ENCODE results near the gene CHRNB4. TPM values are rescaled to one million over a fixed set of nuclear protein-coding genes. Genes with fewer than 3 reads are reported as not detected.
"Not testable (repeated sequence)": the region's sequence is repeated elsewhere in the genome, so short reads cannot be mapped to it uniquely, and the experiment has no call there.

Gene CHRNB4
- total RNA-seq, 2 donors from 2014 or later: 0.22 to 0.70 TPM

DNA sequence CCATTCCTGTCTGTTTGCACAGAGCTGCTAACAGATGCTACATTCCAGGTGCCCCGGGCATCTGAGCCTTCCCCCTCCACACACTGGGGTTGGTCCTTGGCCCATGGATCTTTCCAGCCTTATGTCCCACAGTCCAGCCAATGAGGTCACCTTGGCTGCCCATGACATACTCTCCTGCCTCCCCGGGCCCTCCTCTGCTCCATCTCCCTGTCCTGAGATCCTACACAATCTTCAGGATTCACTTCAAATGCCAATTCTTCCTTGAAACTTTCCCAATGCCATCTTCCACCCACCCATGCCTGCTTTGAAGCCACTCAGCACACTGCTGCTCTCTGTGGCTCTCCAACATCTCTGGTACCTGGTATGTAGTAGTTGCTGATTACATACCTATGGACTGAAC is 24.5 kb downstream of the CHRNB4 start:
- Mint-ChIP-seq H3K36me3 (ENCODE audit: low read depth) (no peaks in the 10 kb centered on the region), H3K4me3 (no peak overlapping the region), H3K27ac (no peak overlapping the region), H3K4me1 (no peaks in the 10 kb centered on the region), H3K9me3 (peaks cover 3% of the 10 kb centered on the region), H3K27me3 (ENCODE audit: insufficient read depth) (peaks cover 25% of the 10 kb centered on the region)
- H3K36me3 ChIP-seq (ENCODE audit: control insufficient read depth, insufficient read depth, low read length): no peaks in the 10 kb centered on the region
- H3K4me1 ChIP-seq (ENCODE audit: control insufficient read depth, insufficient read depth, low read length): no peaks in the 10 kb centered on the region
- H3K4me3 ChIP-seq (ENCODE audit: low read length): no peak overlapping the region
- 63 to 93% methylated on average over 1 to 2 of the region's 2 CpGs for WGBS, 2 experiments (ENCODE audit: insufficient coverage in 1 of 2, insufficient read length in 1 of 2)
- no peaks in the 10 kb centered on the region for H3K9me3 ChIP-seq (ENCODE audit: control insufficient read depth, low read length)
- H3K27me3 ChIP-seq (ENCODE audit: control insufficient read depth, insufficient read depth, low read length, poor library complexity, severe bottlenecking): peaks cover 26% of the 10 kb centered on the region
- H3K27ac ChIP-seq (ENCODE audit: low read depth, low read length): no peak overlapping the region
- no peak for DNase-seq
- no peak overlapping the region for H3K9ac ChIP-seq (ENCODE audit: extremely low read depth, low read length, poor library complexity, severe bottlenecking)
- TF ChIP-seq, protein P1, sequence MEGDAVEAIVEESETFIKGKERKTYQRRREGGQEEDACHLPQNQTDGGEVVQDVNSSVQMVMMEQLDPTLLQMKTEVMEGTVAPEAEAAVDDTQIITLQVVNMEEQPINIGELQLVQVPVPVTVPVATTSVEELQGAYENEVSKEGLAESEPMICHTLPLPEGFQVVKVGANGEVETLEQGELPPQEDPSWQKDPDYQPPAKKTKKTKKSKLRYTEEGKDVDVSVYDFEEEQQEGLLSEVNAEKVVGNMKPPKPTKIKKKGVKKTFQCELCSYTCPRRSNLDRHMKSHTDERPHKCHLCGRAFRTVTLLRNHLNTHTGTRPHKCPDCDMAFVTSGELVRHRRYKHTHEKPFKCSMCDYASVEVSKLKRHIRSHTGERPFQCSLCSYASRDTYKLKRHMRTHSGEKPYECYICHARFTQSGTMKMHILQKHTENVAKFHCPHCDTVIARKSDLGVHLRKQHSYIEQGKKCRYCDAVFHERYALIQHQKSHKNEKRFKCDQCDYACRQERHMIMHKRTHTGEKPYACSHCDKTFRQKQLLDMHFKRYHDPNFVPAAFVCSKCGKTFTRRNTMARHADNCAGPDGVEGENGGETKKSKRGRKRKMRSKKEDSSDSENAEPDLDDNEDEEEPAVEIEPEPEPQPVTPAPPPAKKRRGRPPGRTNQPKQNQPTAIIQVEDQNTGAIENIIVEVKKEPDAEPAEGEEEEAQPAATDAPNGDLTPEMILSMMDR (conservative IDR thresholded peaks at IDR 0.05): no peak

DNA sequence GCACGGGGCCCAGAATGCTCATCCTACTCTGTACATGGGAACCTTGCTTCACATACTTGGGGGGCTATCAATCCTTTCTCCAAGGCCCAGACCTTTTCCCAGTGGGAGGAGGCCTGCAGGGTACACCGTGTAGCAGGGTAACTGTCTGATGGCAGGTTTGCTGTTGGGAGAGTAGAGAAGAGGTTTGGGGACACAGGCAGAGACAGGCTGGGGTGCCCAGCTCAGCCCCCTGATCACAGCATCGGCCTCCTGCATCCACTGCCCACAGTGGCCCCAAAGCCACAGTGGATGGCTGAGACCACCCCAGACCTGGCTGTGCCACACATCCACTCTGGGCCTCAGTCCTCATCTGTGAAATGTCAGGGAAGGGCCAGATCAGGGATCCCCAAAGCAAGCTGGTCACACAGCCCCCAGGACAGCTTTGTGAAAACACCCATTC is 25.8 kb downstream of the CHRNB4 start:
- peaks cover 6% of the 10 kb centered on the region for H3K9me3 Mint-ChIP-seq
- H3K36me3 Mint-ChIP-seq (ENCODE audit: low read depth): no peaks in the 10 kb centered on the region
- Histone ChIP-seq H3K4me3 (ENCODE audit: low read length) (no peak overlapping the region), H3K36me3 (ENCODE audit: control insufficient read depth, insufficient read depth, low read length) (no peaks in the 10 kb centered on the region), H3K9ac (ENCODE audit: extremely low read depth, low read length, poor library complexity, severe bottlenecking) (no peak overlapping the region), H3K27ac (ENCODE audit: low read depth, low read length) (no peak overlapping the region), H3K4me1 (ENCODE audit: control insufficient read depth, insufficient read depth, low read length) (no peaks in the 10 kb centered on the region), H3K9me3 (ENCODE audit: control insufficient read depth, low read length) (no peaks in the 10 kb centered on the region), H3K27me3 (ENCODE audit: control insufficient read depth, insufficient read depth, low read length, poor library complexity, severe bottlenecking) (peaks cover 16% of the 10 kb centered on the region)
- 86 to 90% methylated on average over 2 to 3 of the region's 3 CpGs for WGBS, 2 experiments (ENCODE audit: insufficient coverage in 1 of 2, insufficient read length in 1 of 2)
- H3K4me1 Mint-ChIP-seq: no peaks in the 10 kb centered on the region
- no peak overlapping the region for H3K4me3 Mint-ChIP-seq
- no peak for DNase-seq
- no peak overlapping the region for H3K27ac Mint-ChIP-seq
- TF ChIP-seq, protein P1 (conservative IDR thresholded peaks at IDR 0.05): no peak
- H3K27me3 Mint-ChIP-seq (ENCODE audit: insufficient read depth): peaks cover 21% of the 10 kb centered on the region

DNA sequence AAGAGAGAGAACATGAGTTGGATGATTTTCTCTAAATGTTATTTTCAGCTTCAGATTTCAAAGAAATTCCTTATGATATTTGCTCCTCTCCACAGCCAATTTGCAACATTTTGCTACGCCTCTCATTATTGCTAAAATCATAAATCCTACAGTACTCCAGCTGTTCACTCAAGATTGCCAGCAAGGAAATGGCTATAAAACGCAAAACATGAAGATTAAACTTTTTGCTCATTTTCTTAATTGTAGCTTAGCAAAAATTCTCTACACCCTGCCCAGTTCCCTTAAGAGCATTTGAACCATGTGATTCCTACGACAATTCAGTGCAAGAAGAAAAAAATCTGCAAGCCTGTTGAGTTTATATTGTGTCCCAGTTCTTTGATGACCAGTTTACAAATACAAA is 27.0 kb downstream of the CHRNB4 start:
- H3K27me3 ChIP-seq (ENCODE audit: control insufficient read depth, insufficient read depth, low read length, poor library complexity, severe bottlenecking): peaks cover 4% of the 10 kb centered on the region
- H3K9me3 Mint-ChIP-seq: peaks cover 12% of the 10 kb centered on the region
- TF ChIP-seq, protein P1 (conservative IDR thresholded peaks at IDR 0.05): no peak
- no peaks in the 10 kb centered on the region for H3K4me1 Mint-ChIP-seq
- no peak overlapping the region for H3K27ac ChIP-seq (ENCODE audit: low read depth, low read length)
- H3K27ac Mint-ChIP-seq: no peak overlapping the region
- no peaks in the 10 kb centered on the region for H3K36me3 Mint-ChIP-seq (ENCODE audit: low read depth)
- H3K9me3 ChIP-seq (ENCODE audit: control insufficient read depth, low read length): no peaks in the 10 kb centered on the region
- H3K27me3 Mint-ChIP-seq (ENCODE audit: insufficient read depth): peaks cover 12% of the 10 kb centered on the region
- H3K36me3 ChIP-seq (ENCODE audit: control insufficient read depth, insufficient read depth, low read length): no peaks in the 10 kb centered on the region
- WGBS, 2 experiments (ENCODE audit: insufficient coverage in 1 of 2, insufficient read length in 1 of 2): 91 to 94% methylated on average over 2 to 3 of the region's 3 CpGs
- H3K9ac ChIP-seq (ENCODE audit: extremely low read depth, low read length, poor library complexity, severe bottlenecking): no peak overlapping the region
- DNase-seq: no peak
- no peak overlapping the region for H3K4me3 ChIP-seq (ENCODE audit: low read length)
- no peaks in the 10 kb centered on the region for H3K4me1 ChIP-seq (ENCODE audit: control insufficient read depth, insufficient read depth, low read length)
- no peak overlapping the region for H3K4me3 Mint-ChIP-seq

DNA sequence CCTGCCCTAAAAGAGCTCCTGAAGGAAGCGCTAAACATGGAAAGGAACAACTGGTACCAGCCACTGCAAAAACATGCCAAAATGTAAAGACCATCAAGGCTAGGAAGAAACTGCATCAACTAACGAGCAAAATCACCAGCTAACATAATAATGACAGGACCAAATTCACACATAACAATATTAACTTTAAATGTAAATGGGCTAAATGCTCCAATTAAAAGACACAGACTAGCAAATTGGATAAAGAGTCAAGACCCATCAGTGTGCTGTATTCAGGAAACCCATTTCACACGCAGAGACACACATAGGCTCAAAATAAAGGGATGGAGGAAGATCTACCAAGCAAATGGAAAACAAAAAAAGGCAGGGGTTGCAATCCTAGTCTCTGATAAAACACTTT is 31.5 kb downstream of the CHRNB4 start:
- H3K9me3 ChIP-seq (ENCODE audit: control insufficient read depth, low read length); H3K4me3 Mint-ChIP-seq; H3K4me1 Mint-ChIP-seq; H3K27ac Mint-ChIP-seq; H3K4me3 ChIP-seq (ENCODE audit: low read length); H3K4me1 ChIP-seq (ENCODE audit: control insufficient read depth, insufficient read depth, low read length); H3K27ac ChIP-seq (ENCODE audit: low read depth, low read length); H3K36me3 ChIP-seq (ENCODE audit: control insufficient read depth, insufficient read depth, low read length); DNase-seq; H3K36me3 Mint-ChIP-seq (ENCODE audit: low read depth); H3K9ac ChIP-seq (ENCODE audit: extremely low read depth, low read length, poor library complexity, severe bottlenecking); H3K27me3 ChIP-seq (ENCODE audit: control insufficient read depth, insufficient read depth, low read length, poor library complexity, severe bottlenecking): not testable (repeated sequence)
- H3K27me3 Mint-ChIP-seq (ENCODE audit: insufficient read depth): peaks cover 13% of the 10 kb centered on the region
- H3K9me3 Mint-ChIP-seq: peaks cover 39% of the 10 kb centered on the region
- no CpG with 5 or more reads among the region's 3 CpGs for WGBS, 2 experiments (ENCODE audit: insufficient coverage in 1 of 2, insufficient read length in 1 of 2)

Measured in endodermal cell (in vitro differentiated cells).